ENCODE measurements around the gene BCL11B. TPM values are rescaled to one million over a fixed set of nuclear protein-coding genes. Genes with fewer than 3 reads are reported as not detected.
A peak's percentile ranks its signal among the peaks of the same experiment; 100 is the strongest.

The BCL11B gene
- total RNA-seq, 1 donor from 2014 or later = 2.3 TPM

DNA sequence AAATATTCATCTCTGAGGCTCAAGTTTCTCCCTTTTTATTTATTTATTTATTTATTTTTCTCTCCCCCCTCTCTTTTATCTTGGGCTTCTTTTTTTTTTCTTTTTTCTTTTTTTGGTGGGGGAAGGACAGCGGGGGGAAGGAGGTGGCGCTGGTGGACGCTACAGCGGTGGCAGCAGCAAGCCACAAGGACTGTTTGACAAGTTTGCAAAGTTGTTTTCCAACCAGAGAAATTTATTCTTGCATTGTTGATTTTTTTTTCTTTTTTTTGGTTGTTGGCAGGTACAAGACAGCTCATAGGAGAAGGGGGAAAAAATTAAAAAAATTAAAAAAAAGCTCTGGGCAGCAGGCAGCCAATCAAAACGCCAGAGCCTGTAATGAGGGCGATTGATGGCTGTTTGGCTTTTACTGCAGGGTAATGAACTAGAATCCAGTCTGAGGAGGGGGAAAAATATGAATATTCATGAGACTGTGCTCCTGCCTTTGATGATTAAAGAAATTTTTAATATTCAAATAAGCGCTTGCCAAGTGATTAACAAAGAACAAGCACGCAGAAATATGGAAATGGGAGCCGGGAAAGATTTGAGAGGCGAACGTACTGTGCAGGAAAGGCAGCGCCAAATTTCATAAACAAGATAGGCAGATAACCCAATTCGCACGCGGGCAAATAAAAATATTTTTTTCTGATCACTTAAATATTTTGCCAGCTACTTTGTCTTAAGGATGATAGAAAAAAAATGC lies 36.2 kb downstream of the BCL11B start:
- Mint-ChIP-seq H3K9me3 (ENCODE audit: low read depth) (no peaks in the 10 kb centered on the region), H3K4me3 (ENCODE audit: low read depth) (peak overlapping the region; percentile 68), H3K27me3 (peaks cover 41% of the 10 kb centered on the region), H3K27ac (no peak overlapping the region), H3K36me3 (ENCODE audit: insufficient read depth) (no peaks in the 10 kb centered on the region), H3K4me1 (ENCODE audit: low read depth) (peaks cover 12% of the 10 kb centered on the region)
- TF ChIP-seq, protein P1, sequence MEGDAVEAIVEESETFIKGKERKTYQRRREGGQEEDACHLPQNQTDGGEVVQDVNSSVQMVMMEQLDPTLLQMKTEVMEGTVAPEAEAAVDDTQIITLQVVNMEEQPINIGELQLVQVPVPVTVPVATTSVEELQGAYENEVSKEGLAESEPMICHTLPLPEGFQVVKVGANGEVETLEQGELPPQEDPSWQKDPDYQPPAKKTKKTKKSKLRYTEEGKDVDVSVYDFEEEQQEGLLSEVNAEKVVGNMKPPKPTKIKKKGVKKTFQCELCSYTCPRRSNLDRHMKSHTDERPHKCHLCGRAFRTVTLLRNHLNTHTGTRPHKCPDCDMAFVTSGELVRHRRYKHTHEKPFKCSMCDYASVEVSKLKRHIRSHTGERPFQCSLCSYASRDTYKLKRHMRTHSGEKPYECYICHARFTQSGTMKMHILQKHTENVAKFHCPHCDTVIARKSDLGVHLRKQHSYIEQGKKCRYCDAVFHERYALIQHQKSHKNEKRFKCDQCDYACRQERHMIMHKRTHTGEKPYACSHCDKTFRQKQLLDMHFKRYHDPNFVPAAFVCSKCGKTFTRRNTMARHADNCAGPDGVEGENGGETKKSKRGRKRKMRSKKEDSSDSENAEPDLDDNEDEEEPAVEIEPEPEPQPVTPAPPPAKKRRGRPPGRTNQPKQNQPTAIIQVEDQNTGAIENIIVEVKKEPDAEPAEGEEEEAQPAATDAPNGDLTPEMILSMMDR (IDR thresholded peaks at IDR 0.05; ENCODE audit: unreplicated experiment) = no peak
- DNase-seq (ENCODE audit: low spot score, unreplicated experiment) = no peak

DNA sequence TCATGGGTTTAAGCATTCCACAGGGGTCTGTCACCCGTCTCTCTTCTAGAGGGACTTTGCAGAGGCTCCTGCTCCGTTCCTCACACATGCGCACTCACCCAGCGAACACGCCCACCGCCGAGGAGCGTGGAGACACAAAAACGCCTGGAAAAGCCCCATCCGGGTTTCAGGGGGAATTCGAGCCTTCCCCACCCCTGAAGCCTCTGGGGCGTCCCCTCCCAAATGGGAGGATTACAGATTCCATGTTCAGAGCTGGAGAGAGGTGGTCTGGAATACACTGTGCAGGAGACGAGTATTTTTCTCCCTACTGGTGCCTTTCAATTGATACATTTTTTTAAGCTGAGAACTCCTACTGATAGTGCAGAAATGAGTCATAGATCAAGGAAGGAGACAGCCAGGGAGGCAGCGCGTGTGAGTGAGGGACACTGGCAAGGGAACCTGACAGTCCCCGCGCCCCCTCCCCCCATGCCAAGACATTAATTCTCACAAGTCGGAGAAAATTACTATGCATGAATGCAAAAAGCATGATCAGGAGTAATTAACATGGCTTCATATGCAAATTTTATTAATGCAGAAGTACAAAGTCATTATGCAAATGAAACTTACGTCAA lies 36.9 kb downstream of the BCL11B start:
- Mint-ChIP-seq H3K27me3 (peaks cover 34% of the 10 kb centered on the region), H3K9me3 (ENCODE audit: low read depth) (no peaks in the 10 kb centered on the region), H3K4me1 (ENCODE audit: low read depth) (peaks cover 12% of the 10 kb centered on the region), H3K36me3 (ENCODE audit: insufficient read depth) (no peaks in the 10 kb centered on the region), H3K4me3 (ENCODE audit: low read depth) (peak overlapping the region; percentile 68), H3K27ac (peak overlapping the region; percentile 47)
- TF ChIP-seq, protein P1 (IDR thresholded peaks at IDR 0.05; ENCODE audit: unreplicated experiment) = no peak
- no peak for DNase-seq (ENCODE audit: low spot score, unreplicated experiment)

DNA sequence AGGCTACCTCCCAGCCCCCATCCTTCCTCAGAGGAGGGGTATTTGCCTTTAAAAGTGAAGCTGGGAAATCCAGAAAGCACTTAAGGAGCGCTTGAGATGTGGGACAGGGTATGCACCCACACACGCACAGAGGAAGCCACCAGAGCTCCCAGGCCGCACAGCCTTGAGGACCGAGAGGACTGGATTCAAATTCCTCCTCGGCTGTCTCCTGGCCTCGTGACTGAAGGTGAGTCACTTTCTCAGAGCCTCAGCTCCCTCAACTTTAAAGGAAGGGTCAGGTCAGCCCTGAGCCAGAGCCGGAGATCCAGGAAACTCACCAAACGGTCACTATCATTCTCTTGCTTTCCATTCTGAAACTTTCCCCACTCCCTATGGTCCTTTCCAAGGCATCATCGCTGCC lies 37.6 kb downstream of the BCL11B start:
- H3K36me3 Mint-ChIP-seq (ENCODE audit: insufficient read depth) = no peaks in the 10 kb centered on the region
- H3K27ac Mint-ChIP-seq = no peak overlapping the region
- TF ChIP-seq, protein P1 (IDR thresholded peaks at IDR 0.05; ENCODE audit: unreplicated experiment) = no peak
- DNase-seq (ENCODE audit: low spot score, unreplicated experiment) = no peak
- peaks cover 14% of the 10 kb centered on the region for H3K4me1 Mint-ChIP-seq (ENCODE audit: low read depth)
- no peak overlapping the region for H3K4me3 Mint-ChIP-seq (ENCODE audit: low read depth)
- H3K9me3 Mint-ChIP-seq (ENCODE audit: low read depth) = no peaks in the 10 kb centered on the region
- H3K27me3 Mint-ChIP-seq = peaks cover 27% of the 10 kb centered on the region

DNA sequence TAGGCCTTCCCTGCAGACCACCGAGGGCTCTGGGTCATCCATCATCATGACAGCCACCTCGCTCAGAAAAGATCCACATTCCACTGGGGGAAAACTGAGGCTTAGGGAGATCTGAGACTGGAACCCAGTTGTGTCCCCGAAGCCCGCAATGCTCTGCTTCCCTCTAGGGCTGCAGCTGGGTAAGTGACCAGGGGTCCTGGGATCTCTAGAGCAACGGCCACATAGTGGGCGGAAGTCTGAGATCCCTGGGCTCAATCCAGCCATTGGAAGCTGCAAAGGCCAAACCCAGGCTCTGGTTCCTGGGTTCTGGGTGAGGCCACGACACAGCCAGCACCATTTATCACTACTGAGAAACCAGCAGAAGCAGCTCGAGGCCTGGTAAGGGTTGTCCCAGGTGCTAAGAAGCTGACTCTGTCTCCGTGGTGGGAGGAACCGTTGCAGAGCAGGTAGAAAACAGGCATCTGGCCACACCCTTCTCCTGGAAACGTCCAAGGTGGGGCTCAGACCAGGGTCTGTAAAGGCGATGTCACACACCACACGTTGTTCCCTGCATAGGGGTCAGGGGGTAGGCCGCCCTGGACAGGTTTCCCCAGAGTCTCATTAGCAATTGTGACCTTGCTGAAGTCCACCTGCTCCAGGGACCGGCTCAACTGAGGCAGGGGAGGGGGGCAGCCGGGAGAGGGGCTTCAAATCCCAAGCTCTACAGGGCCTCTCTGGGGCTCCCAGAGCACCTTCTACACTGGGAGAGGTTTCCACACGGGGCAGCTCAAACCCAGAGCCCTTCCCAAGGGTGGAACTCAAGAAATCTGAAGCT lies 38.6 kb downstream of the BCL11B start:
- DNase-seq (ENCODE audit: low spot score, unreplicated experiment) = no peak
- no peak overlapping the region for H3K27ac Mint-ChIP-seq
- peaks cover 14% of the 10 kb centered on the region for H3K4me1 Mint-ChIP-seq (ENCODE audit: low read depth)
- H3K36me3 Mint-ChIP-seq (ENCODE audit: insufficient read depth) = no peaks in the 10 kb centered on the region
- H3K27me3 Mint-ChIP-seq = peaks cover 23% of the 10 kb centered on the region
- H3K9me3 Mint-ChIP-seq (ENCODE audit: low read depth) = no peaks in the 10 kb centered on the region
- H3K4me3 Mint-ChIP-seq (ENCODE audit: low read depth) = no peak overlapping the region
- TF ChIP-seq, protein P1 (IDR thresholded peaks at IDR 0.05; ENCODE audit: unreplicated experiment) = no peak

DNA sequence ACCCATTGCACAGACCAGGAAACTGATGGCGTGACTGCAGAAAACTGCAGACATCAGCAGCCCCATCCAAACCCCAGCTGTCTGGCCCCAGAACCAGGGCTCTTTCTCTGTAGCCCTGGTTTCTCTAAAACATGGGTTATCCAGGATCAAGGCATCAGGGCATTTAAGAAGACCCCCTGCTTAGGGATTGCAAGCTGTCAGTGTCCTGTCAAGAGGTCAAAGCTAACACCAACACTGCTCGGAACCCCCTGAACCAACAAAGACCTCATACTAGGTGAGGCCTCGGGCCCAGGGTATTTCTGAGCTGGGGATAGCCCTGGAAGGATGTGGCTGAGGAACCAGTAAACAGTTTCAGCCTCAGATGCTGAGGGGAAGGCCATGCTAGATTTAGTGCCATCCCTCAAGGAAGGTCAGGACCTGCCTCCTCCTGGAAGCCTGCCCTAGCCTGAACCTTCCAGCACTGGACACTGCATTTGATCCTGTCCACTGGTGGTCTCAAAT lies 39.2 kb downstream of the BCL11B start:
- H3K27me3 Mint-ChIP-seq = peaks cover 18% of the 10 kb centered on the region
- TF ChIP-seq, protein P1 (IDR thresholded peaks at IDR 0.05; ENCODE audit: unreplicated experiment) = no peak
- H3K9me3 Mint-ChIP-seq (ENCODE audit: low read depth) = no peaks in the 10 kb centered on the region
- no peak overlapping the region for H3K27ac Mint-ChIP-seq
- DNase-seq (ENCODE audit: low spot score, unreplicated experiment) = no peak
- H3K4me3 Mint-ChIP-seq (ENCODE audit: low read depth) = no peak overlapping the region
- H3K36me3 Mint-ChIP-seq (ENCODE audit: insufficient read depth) = no peaks in the 10 kb centered on the region
- H3K4me1 Mint-ChIP-seq (ENCODE audit: low read depth) = peaks cover 14% of the 10 kb centered on the region
